ENCODE data around the gene FRMD4A.
A peak's percentile ranks its signal among the peaks of the same experiment; 100 is the strongest.

The FRMD4A gene

DNA sequence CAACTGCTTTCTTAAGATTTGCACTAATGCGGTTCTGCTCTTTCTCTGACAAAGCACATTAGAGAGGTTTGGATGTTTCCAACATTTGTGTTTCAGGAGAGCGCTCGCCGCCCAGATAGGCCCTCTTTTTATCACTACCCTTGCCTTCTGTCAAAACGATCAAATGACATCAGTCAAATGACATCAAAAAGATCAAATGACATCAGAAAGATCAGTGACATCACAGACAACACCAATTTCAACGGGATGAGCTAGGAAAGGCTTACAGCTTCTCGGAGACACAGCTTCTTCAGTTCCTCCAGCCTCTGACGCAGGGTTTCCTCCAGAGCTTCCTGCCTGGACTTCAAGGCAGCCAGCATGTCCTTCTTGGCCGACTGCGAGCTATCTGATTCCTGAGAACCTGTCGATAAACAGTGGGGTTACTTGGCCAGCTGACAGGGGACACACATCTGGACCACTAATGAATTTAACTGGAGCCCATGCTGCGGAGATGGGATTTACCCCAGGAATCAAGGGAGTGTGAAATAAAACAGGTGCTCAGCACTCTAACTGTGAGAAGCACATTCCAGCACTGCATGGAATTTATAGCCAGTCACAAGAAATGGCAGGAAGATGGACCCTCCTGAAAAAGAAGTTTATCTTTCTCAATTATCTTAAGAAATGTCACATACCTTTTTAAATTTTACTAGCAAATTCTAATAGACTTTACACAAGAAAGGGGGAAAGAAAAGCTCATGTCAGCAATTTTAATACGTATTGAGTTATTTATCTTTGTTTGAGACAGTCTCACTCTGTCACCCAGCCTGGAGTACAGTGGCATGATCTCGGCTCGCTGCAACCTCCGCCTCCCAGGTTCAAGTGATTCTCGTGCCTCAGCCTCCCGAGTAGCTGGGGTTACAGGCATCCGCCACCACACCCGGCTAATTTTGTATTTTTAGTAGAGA lies 655.8 kb downstream of the FRMD4A start:
- Histone ChIP-seq H3K4me3 (ENCODE audit: low read depth in 1 of 2, low read length in 2 of 2) (no peak overlapping the region), H3K9me3 (ENCODE audit: control insufficient read depth in 1 of 2, low read length in 2 of 2) (no peaks in the 10 kb centered on the region), H3K4me1 (ENCODE audit: control insufficient read depth in 1 of 2, insufficient read depth in 2 of 2, low read length in 2 of 2) (no peaks in the 10 kb centered on the region), H3K27ac (ENCODE audit: low read length) (no peak overlapping the region), H3K36me3 (ENCODE audit: control insufficient read depth in 1 of 2, insufficient read depth in 2 of 2, low read length in 2 of 2) (peaks cover 9 to 15% of the 10 kb centered on the region in 2 donors), H3K27me3 (ENCODE audit: low read depth, low read length) (no peaks in the 10 kb centered on the region)

DNA sequence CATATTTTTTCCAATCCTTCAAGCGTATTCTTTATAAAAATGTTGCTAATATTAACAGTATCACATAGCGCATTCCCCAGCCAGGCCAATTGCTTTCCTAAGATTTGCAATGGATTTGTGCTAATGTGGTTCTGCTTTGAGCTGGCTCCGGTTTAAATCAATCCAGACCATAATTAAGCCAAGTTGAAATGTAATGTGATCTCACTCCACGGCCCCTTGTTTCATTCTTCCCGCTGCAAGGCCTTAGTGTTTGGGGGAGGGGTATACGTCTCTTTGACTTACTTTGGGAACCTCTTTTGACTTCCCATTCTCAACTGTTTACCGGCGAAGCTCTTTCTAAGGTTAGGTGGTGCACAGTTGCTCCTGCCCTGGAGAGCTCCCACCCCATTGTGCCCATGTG lies 657.6 kb downstream of the FRMD4A start:
- Histone ChIP-seq H3K27ac (ENCODE audit: low read length) (no peak overlapping the region), H3K4me1 (ENCODE audit: control insufficient read depth in 1 of 2, insufficient read depth in 2 of 2, low read length in 2 of 2) (no peaks in the 10 kb centered on the region), H3K4me3 (ENCODE audit: low read depth in 1 of 2, low read length in 2 of 2) (no peak overlapping the region), H3K9me3 (ENCODE audit: control insufficient read depth in 1 of 2, low read length in 2 of 2) (no peaks in the 10 kb centered on the region), H3K27me3 (ENCODE audit: low read depth, low read length) (no peaks in the 10 kb centered on the region), H3K36me3 (ENCODE audit: control insufficient read depth in 1 of 2, insufficient read depth in 2 of 2, low read length in 2 of 2) (peaks cover 21 to 31% of the 10 kb centered on the region in 2 donors)

DNA sequence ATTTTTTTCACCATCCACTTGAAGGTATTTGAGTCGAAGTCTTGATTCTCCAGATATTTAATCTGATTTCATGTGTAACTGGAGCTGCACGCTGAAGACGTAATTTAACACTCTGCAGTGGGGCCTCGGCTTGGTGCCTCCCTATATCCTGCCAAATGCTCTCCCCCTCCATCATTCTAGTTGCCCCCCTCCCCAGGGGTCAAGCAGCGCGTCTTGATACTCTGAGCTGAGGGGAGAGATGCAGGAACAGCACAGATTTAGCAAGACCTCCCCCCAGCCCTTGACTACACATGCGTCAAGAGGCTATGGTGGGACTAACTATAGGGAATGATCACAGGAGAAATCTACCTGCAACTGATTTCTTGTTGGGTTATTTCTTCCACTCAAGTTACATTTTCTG lies 658.2 kb downstream of the FRMD4A start:
- Histone ChIP-seq H3K4me1 (ENCODE audit: control insufficient read depth in 1 of 2, insufficient read depth in 2 of 2, low read length in 2 of 2) (no peaks in the 10 kb centered on the region), H3K27me3 (ENCODE audit: low read depth, low read length) (no peaks in the 10 kb centered on the region), H3K36me3 (ENCODE audit: control insufficient read depth in 1 of 2, insufficient read depth in 2 of 2, low read length in 2 of 2) (peaks cover 27 to 37% of the 10 kb centered on the region in 2 donors), H3K27ac (ENCODE audit: low read length) (no peak overlapping the region), H3K9me3 (ENCODE audit: control insufficient read depth in 1 of 2, low read length in 2 of 2) (no peaks in the 10 kb centered on the region), H3K4me3 (ENCODE audit: low read depth in 1 of 2, low read length in 2 of 2) (no peak overlapping the region)

DNA sequence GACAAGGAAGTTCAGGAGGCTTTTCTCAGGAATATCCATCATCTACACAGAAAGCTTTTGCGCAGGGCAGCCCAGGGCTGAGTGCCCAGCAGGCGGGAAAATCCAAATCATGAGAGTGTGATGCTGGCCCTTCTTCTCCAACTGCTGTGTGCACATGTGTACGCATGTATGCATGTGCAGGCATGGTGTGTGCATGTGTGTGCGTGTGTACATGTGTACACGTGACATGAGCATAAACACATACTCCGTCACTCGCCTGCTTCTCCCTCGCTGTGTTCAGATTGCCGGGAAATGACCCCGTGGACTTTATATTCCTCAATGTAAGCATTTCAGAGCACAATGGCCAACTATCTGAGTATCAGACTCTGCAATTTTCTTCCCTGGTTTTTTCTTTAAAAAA lies 658.8 kb downstream of the FRMD4A start:
- Histone ChIP-seq H3K4me3 (ENCODE audit: low read depth in 1 of 2, low read length in 2 of 2) (no peak overlapping the region), H3K27me3 (ENCODE audit: low read depth, low read length) (no peaks in the 10 kb centered on the region), H3K27ac (ENCODE audit: low read length) (no peak overlapping the region), H3K9me3 (ENCODE audit: control insufficient read depth in 1 of 2, low read length in 2 of 2) (no peaks in the 10 kb centered on the region), H3K4me1 (ENCODE audit: control insufficient read depth in 1 of 2, insufficient read depth in 2 of 2, low read length in 2 of 2) (no peaks in the 10 kb centered on the region), H3K36me3 (ENCODE audit: control insufficient read depth in 1 of 2, insufficient read depth in 2 of 2, low read length in 2 of 2) (peaks cover 30 to 40% of the 10 kb centered on the region in 2 donors)

DNA sequence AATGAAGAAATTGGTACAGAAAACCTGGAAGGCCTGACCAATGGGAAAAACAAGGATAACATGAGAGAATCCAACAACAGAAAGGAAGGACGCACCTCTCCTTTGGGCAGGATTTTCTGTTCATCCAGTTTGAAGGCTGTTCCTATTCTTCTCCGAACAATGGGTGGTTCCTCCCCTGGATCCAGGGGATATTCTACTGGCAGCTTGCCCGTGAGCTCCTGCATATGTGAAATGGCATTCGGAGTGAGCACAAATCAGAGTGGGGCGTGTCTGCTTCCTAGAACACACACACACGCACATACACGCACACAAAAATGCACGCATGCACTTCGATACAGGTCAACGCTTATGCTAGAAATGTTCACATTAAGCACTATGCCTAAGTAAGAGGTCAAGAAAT lies 660.4 kb downstream of the FRMD4A start:
- Histone ChIP-seq H3K36me3 (ENCODE audit: control insufficient read depth in 1 of 2, insufficient read depth in 2 of 2, low read length in 2 of 2) (peaks cover 35 to 54% of the 10 kb centered on the region in 2 donors), H3K27me3 (ENCODE audit: low read depth, low read length) (no peaks in the 10 kb centered on the region), H3K4me1 (ENCODE audit: control insufficient read depth in 1 of 2, insufficient read depth in 2 of 2, low read length in 2 of 2) (no peaks in the 10 kb centered on the region), H3K27ac (ENCODE audit: low read length) (no peak overlapping the region), H3K9me3 (ENCODE audit: control insufficient read depth in 1 of 2, low read length in 2 of 2) (no peaks in the 10 kb centered on the region), H3K4me3 (ENCODE audit: low read depth in 1 of 2, low read length in 2 of 2) (no peak overlapping the region)

DNA sequence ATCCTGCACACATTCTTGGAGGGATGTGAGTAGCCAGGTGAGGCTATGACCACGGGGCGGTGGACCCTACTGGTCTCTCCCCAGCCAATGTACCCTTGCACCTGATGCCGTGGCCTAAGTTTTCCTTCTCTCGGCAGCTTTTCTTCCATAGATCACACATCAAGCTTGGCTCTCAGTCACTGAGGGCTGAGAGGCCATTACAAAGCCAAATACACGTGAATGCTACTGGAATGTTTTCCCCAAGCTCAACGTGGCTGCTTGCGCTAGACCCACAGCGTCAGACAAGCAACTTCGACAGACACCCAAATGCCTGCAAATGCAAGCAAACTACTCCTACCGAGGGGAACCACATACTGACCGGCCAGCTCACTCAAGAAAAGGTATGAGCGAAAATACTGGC lies 660.8 kb downstream of the FRMD4A start:
- peaks cover 35 to 58% of the 10 kb centered on the region in 2 donors for H3K36me3 ChIP-seq (ENCODE audit: control insufficient read depth in 1 of 2, insufficient read depth in 2 of 2, low read length in 2 of 2)
- no peaks in the 10 kb centered on the region for H3K9me3 ChIP-seq (ENCODE audit: control insufficient read depth in 1 of 2, low read length in 2 of 2)
- H3K4me1 ChIP-seq (ENCODE audit: control insufficient read depth in 1 of 2, insufficient read depth in 2 of 2, low read length in 2 of 2): no peaks in the 10 kb centered on the region
- H3K27me3 ChIP-seq (ENCODE audit: low read depth, low read length): no peaks in the 10 kb centered on the region
- H3K4me3 ChIP-seq (ENCODE audit: low read depth in 1 of 2, low read length in 2 of 2): no peak overlapping the region
- H3K27ac ChIP-seq (ENCODE audit: low read length): no peak overlapping the region

DNA sequence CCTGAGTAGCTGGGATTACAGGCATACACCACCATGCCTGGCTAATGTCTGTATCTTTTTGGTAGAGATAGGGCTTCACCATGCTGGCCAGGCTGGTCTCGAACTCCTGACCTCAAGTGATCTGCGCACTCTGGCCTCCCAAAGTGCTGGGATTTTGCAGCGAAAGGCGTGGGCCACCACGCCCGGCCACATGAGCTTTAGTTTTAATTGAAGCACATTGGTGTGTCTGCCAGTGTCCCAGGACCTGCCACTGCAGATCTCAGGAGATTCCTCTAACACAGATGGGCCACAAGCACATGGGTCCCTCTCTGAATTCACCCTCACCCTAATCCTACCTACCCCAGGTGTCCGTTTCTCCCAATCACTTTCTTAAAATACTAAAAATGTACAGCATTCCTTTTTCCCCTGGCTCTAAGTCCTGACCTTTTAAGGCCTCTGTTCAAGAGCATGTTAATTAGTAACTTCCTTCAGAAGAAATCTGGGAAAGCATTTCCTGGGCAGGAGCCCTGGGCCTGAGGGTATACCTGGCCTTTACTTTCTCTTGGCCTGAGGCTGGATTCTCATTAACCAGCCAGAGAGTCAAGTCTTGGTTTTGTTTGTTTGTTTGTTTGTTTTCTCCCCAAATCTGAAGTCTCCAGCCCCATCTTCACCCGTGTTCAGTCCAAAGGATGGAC lies 661.4 kb downstream of the FRMD4A start:
- Histone ChIP-seq H3K27ac (ENCODE audit: low read length) (no peak overlapping the region), H3K27me3 (ENCODE audit: low read depth, low read length) (no peaks in the 10 kb centered on the region), H3K36me3 (ENCODE audit: control insufficient read depth in 1 of 2, insufficient read depth in 2 of 2, low read length in 2 of 2) (peaks cover 35 to 59% of the 10 kb centered on the region in 2 donors), H3K9me3 (ENCODE audit: control insufficient read depth in 1 of 2, low read length in 2 of 2) (no peaks in the 10 kb centered on the region), H3K4me1 (ENCODE audit: control insufficient read depth in 1 of 2, insufficient read depth in 2 of 2, low read length in 2 of 2) (no peaks in the 10 kb centered on the region), H3K4me3 (ENCODE audit: low read depth in 1 of 2, low read length in 2 of 2) (no peak overlapping the region)

DNA sequence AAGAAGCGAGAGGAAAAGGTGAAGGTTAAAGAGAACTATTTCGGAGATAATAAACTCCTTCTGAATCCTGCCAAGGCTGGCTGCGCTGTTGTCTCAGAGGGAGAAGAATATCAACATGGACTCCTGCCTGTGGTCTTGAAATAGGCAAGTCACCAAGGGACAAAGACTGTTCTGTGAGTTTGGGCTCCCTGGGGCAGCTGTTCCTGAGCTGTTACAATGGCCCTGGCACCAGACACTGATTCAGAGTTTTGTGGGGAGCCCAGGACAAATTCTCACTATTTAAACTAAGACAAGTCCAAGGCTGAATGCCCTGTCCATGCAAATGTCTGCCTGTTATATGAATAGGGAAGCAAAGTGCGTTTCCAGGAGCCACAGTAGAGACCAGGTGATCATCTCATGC lies 662.6 kb downstream of the FRMD4A start:
- H3K4me1 ChIP-seq (ENCODE audit: control insufficient read depth in 1 of 2, insufficient read depth in 2 of 2, low read length in 2 of 2): no peaks in the 10 kb centered on the region
- H3K27me3 ChIP-seq (ENCODE audit: low read depth, low read length): no peaks in the 10 kb centered on the region
- H3K9me3 ChIP-seq (ENCODE audit: control insufficient read depth in 1 of 2, low read length in 2 of 2): no peaks in the 10 kb centered on the region
- H3K4me3 ChIP-seq (ENCODE audit: low read depth in 1 of 2, low read length in 2 of 2): no peak overlapping the region
- peaks cover 43 to 66% of the 10 kb centered on the region in 2 donors for H3K36me3 ChIP-seq (ENCODE audit: control insufficient read depth in 1 of 2, insufficient read depth in 2 of 2, low read length in 2 of 2)
- H3K27ac ChIP-seq (ENCODE audit: low read length): no peak overlapping the region

DNA sequence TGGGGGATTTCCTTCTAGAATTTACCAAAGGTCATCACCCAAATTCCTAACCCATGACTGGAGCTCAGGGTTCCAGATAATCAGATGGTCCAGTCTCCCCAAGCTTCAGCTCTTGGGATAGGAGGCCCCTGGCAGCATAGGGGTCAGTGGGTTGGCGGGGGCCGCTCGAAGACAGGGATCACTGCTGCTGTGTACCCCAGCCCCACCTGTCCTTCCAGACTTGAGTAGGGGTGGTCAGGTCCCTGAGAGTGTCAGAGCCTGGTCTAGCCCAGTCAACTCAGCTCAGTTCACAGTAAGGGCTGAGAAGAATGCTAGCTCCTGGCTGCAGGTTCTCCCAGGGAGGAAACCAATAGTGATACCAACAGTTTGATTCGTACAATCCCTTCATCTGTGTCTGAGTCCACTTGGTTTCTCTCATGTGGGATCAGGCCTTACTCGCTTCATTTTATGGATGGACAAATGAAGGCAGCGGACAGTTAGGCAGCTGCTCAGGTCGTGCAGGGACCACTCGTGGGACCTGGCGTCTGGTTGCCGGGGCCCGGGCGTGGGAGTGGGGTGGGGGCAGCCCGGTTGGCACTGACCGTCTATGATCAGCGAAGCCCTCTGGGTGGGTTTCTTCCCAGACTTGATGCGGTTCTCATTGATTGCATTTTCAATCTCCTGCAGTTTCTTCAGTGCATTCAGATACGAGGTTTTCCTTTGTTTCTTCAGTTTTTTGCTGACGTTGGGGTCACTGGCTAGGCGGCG lies 665.0 kb downstream of the FRMD4A start:
- no peak overlapping the region for H3K4me3 ChIP-seq (ENCODE audit: low read depth in 1 of 2, low read length in 2 of 2)
- peaks cover 40 to 76% of the 10 kb centered on the region in 2 donors for H3K36me3 ChIP-seq (ENCODE audit: control insufficient read depth in 1 of 2, insufficient read depth in 2 of 2, low read length in 2 of 2)
- no peak overlapping the region for H3K27ac ChIP-seq (ENCODE audit: low read length)
- H3K9me3 ChIP-seq (ENCODE audit: control insufficient read depth in 1 of 2, low read length in 2 of 2): no peaks in the 10 kb centered on the region
- no peaks in the 10 kb centered on the region for H3K4me1 ChIP-seq (ENCODE audit: control insufficient read depth in 1 of 2, insufficient read depth in 2 of 2, low read length in 2 of 2)
- no peaks in the 10 kb centered on the region for H3K27me3 ChIP-seq (ENCODE audit: low read depth, low read length)

DNA sequence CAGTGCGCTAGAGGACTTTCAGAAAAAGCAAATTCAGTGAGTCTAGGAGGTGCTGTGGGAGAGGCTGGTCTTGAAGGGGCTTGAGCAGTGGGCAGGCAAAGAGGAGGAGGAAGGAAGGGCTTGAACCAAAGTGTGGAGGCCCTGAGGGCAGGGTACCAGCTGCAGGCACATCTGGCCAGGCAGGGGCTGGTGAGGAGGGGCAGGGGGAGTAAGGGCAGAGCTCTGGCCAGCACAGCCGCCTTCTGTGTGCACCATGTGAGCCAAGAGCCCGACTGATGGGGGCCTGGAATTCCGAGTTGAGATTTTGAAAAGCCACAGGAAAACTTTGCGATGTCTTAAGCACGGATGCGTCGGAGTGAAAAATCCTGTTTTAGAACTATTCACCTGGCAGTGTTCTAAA lies 669.5 kb downstream of the FRMD4A start:
- Histone ChIP-seq H3K27ac (ENCODE audit: low read length) (no peak overlapping the region), H3K4me3 (ENCODE audit: low read depth in 1 of 2, low read length in 2 of 2) (no peak overlapping the region), H3K4me1 (ENCODE audit: control insufficient read depth in 1 of 2, insufficient read depth in 2 of 2, low read length in 2 of 2) (peaks cover 7 to 21% of the 10 kb centered on the region in 2 donors), H3K36me3 (ENCODE audit: control insufficient read depth in 1 of 2, insufficient read depth in 2 of 2, low read length in 2 of 2) (peaks cover 19 to 53% of the 10 kb centered on the region in 2 donors), H3K9me3 (ENCODE audit: control insufficient read depth in 1 of 2, low read length in 2 of 2) (no peaks in the 10 kb centered on the region), H3K27me3 (ENCODE audit: low read depth, low read length) (no peaks in the 10 kb centered on the region)

DNA sequence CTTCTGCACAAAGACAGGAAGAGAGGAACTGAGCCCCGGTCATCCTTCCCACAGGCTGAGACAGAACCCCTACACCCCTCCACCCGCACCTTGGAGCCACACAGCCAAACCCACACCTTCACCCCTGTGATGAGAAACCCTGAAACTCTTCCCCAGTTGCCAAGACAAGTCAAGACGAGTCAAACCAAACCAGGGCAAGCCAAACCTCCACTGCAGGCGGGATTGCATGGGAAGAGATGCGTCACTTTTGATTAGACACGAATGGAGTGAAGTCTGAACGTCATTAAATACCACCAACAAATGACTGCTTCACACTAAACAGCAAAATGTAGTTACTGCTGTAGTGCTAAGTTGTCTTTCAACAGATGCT lies 670.2 kb downstream of the FRMD4A start:
- Histone ChIP-seq H3K27me3 (ENCODE audit: low read depth, low read length) (no peaks in the 10 kb centered on the region), H3K36me3 (ENCODE audit: control insufficient read depth in 1 of 2, insufficient read depth in 2 of 2, low read length in 2 of 2) (peaks cover 19 to 49% of the 10 kb centered on the region in 2 donors), H3K9me3 (ENCODE audit: control insufficient read depth in 1 of 2, low read length in 2 of 2) (no peaks in the 10 kb centered on the region), H3K4me1 (ENCODE audit: control insufficient read depth in 1 of 2, insufficient read depth in 2 of 2, low read length in 2 of 2) (peaks cover 7 to 21% of the 10 kb centered on the region in 2 donors), H3K27ac (ENCODE audit: low read length) (peak overlapping the region; percentile 40), H3K4me3 (ENCODE audit: low read depth in 1 of 2, low read length in 2 of 2) (no peak overlapping the region)
